NOMO-1 treated with dmso at 0.1 percent for 144 hours (cell line): ENCODE results near the gene KDM4B.

ENCODE experiments used
- DNase-seq: peaks from one replicate; lab custom pipeline; 2025; ENCODE audit not compliant: unreplicated experiment; lab: John Stamatoyannopoulos, UW

KDM4B gene

GRCh38 chr19:5032101-5032967, 63.4 kb downstream of the KDM4B start:
- no peak for DNase-seq

DNA sequence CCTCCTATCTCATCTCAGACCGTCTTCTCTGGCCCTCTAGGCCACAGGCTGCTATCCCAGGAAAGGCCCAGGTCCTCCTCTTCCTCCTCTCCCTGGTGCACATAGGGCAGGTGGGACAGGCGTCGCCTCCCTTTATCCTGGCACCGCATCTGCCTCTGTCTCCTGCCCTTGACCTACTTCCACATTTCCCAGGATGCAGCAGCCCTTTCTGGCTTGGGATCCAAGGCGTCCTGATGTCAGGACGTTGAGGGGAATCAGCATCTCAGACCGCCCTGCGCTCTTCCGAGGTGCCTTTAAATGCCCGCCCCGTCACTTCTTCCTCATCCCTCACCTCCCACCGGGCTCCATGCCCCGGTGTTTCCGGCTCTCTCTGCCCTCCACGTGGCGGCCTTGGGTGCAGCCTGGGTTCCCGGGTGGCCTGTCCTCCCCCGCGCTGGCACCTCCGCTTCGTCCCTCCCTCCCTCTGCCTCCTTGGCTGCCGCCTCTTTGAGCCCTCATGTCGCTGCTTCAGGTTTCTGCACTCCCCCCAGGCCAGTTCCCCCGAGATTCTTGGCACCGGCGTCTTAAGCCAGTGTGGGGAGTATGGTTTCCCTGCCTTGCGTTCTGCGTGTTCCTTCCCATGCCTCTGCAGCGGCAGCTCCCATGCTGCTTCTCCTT, 66.3 kb downstream of the KDM4B start:
- DNase-seq: no peak

- DNase-seq: no peak
Measured at GRCh38 chr19:5035793-5036697, 67.1 kb downstream of the KDM4B start.

DNA sequence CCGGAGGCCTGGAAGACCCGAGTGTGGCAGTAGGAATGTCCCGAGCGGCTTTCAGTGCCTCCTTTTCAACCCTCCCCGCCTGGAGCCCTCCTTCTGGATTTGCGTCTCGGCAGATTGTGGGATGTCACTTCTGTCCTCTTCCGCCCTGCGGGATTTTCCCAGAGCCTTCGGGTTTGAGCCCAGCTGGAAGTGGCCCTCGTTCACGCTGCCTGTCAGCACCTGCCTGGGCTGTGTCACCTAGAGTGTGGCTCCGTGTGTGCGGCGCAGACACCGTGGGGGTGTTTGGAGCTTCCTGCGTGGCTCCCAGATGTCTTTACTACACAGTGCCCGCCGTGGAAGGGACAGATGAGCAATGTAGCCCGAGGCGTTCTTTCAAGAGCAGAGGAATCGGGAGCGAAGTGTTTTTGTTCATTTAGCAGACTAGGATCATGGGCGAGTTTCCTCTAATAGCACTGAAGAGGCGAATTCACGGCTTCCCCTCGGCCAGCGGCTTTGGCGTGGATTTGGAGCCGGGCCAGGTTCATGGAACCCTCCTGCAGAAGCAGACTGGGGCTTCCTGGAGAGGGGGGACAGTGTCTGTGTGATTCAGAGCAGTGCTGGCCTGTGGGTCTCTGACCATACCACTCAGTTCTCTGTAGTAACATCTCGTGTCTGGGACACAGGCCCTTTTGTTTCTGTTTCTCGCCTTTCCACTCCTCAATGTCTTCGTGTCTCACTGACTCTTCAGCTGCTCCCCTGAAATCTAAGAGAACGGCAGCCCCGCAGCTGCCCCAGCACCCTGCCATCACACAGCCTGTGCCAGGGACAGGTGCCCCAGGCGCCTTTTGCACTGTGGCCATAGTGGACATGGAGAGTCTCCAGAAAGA, 68.0 kb downstream of the KDM4B start:
- DNase-seq: no peak

DNA sequence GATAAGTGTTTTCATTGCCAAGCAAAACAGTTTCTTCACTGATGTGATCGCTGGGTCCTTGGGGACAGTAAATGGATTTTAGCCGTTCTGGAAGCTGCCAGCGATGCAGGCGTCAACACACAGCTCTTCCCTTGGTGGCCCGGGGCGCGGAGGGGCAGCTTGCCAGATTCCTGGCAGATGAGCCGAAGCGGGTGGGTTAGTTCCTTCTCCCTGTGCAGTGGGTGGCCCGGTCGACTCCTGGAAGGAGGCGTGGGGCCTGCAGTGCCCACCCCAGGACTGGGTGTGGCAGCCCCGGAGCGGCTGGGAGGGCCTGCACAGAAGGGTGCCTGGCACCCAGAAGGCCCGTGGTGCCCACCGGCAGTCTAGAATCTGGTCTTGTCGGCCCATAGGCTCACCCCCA, 69.0 kb downstream of the KDM4B start:
- DNase-seq: no peak

DNA sequence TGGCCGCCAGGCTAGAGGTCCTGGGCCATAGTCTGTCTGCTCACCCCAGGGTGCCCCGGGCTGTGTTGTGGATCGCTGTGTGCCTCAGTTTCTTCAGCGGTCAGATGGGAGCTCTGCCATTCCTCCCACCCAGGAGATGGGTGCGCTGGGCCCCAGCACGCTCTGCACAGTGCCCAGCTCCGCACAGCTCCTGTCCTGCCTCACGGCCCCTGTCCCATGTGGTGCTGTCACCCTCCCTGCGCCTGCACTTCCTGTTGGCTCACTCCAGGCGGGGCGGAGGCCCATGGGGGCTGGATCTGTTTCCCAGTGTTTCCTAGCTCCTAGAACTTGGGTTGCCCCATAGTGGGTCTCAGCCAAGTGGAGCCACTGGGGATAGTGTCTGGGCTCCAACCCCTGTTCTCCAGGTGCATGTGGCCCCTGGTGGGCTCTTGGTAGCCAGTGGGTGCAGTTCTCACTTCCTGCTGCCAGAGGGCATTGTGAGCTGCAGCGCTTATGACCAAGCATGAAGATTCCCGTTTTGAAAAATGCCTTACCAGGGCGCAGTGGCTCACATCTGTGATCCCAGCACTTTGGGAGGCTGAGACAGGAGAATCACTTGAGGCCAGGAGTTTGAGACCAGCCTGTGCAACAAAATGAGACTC, 69.8 kb downstream of the KDM4B start:
- no peak for DNase-seq

- DNase-seq: no peak
Measured at GRCh38 chr19:5039642-5040543, 71.0 kb downstream of the KDM4B start.

DNA sequence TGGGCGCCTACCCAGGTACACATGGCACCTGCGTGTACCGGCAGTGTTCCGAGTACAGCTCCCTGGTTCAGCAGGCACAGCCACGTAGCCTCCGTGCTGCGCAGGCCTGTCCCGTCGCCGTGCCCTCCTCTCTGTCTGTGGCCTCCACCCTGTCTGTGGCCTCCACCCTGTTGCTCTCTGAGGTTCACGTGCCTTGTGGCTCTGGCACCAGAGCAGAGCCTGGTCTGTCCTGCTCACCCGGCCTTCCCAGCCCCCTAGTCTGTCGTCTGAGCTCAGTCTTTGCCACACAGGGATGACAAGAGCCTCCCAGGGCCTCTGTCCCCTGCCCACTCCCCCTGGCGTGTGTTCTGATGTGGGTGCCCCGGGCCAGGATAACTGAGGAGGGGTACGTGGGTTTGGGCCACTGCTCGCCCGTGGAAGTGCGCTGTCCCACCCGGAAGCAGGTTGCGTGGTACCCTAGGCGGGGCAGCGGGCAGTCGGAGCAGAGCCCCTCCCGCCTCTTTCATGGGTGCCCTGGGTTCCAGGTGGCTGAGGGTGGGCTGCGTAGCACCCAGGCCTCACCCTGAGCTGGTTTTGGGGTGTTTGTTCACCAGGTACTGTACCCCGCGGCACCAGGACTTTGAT, 71.7 kb downstream of the KDM4B start:
- no peak for DNase-seq

- DNase-seq: no peak
Measured at GRCh38 chr19:5041168-5041912, 72.4 kb downstream of the KDM4B start.

- no peak for DNase-seq
Measured at GRCh38 chr19:5041913-5042187, 72.9 kb downstream of the KDM4B start.

- DNase-seq: no peak
Measured at GRCh38 chr19:5042556-5042955, 73.6 kb downstream of the KDM4B start.

DNA sequence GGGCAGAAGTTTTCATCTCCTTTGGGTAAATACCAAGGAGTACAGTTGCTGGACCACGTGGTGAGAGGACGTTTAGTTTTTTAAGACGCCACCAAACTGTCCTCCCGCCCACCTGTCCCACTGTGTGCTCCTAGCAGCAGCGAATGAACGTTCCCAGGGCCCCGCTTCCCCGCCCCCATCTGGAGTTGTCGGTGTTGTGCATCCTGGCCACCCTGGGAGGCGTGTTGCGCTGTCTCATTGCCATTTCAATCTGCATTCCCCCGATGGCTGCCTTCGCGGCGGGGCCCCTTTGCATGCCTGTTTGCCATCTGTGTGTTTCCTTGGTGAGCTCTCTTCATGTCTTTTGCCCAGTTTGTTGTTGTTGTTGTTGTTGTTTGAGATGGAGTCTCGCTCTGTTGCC, 76.1 kb downstream of the KDM4B start:
- no peak for DNase-seq

DNA sequence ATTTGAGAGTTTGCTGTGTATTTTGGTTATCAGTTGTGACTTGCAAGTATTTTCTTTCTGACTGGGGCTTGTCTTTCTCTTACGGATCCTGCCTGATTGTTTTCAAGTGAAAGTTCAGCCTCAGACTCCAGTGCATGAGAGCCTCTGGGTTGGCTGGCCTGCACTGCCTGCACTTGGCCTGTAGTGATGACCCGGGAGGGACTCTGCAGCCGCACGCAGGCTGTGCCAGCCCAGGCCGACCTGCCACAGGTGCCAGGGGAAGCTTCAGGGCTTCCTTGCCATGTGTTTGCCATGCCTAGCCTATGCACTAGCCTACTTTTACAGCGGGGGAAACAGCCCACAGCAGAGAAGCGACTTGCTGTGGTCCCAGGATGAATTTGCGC, 77.0 kb downstream of the KDM4B start:
- DNase-seq: no peak

DNA sequence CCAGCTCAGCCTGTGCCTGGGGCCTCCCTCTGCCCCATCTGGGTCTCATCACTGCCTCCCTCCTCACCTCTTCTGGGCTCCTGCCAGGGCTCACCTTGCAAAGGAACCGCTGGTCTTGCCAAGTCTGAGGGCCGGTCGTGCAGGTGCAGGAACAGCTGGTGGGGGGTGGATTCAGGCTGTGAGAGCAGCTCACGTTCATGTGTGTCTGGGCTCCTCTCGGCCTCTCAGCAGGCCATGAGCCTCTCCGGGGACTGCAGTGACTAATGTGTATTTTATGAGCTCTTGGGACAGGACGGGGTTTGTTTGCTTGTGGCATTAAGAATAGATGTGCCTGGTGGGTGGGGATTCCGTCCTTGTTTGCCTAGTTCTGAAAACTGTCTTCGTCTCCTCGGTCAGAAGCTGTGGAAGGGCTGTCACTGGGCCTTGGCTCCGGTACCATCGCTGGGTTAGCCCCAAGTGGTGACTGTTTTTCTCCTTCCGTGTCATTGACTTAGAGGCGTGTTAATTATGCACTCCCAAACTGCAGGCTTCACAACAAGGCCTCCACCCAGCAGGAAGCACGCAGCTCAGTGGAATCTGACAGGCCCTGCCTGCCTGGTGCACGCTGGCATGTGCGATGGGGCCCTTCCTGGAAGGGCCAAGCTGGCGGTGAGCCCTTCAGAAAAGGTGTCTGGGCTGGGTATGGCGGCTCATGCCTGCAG, 77.6 kb downstream of the KDM4B start:
- DNase-seq: no peak

GRCh38 chr19:5047251-5047935, 78.5 kb downstream of the KDM4B start:
- DNase-seq: no peak

DNA sequence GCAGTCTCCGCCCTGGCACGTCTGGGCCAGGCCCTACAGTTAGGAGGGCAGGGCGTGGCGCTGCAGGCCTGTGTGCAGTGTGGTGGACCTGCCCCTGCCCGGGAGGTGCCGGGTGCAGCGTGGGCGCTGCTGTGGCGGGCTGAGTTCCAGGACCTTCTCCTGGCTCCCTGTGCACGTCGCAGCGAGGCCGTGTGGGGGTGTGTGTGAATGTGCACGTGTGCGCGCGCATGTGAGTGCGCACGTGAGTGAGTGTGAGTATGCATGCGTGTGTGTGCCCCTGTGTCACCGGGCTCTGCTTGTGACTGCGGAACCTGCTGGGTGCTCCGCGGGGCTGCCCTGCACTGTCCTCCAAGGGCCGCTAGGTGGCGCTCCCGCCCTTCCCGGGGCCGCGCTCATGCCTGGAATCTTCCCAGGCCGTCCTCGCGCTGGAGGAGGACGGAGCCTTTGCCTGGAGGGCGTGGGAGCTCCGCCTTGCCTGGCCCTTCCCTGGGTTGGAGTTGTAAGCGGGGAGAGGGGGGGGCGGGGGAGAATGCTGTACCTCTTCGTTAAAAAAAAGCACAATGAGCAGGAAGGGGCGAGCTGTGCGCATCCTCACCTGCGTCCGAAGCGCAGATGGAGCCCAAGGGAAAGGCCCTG, 79.3 kb downstream of the KDM4B start:
- no peak for DNase-seq
